Posterior vena cava (tissue), 2 donors: ENCODE results near the gene MRPL34. TPM values are rescaled to one million over a fixed set of nuclear protein-coding genes. Genes with fewer than 3 reads are reported as not detected.

Experiments used
- DNase-seq: peaks from one replicate; pipeline ENCODE4 v3.0.0-alpha.2; 2020; ENCODE audit warnings: low spot score
- intact Hi-C, 2 donors: fragments of 100-400 bp; cut with DNase I; formaldehyde crosslinking; loops; one replicate each; pipeline versions ENCODE4 v1.14.1 to v1.14.2; 2022 to 2023
- total RNA-seq, 2 donors: library from RNA; stranded (reverse); fragmentation: NEBNext Ultra II Directional; extraction: Animal tissue kit (Norgen Biotek cat#: 25700); gene quantifications; one replicate each; pipeline ENCODE4 v1.2.1, GENCODE V29; 2021
- donor health status: DM: yes; HTN: yes; CAD: no.
- donor health status: DM: yes; HTN: yes; CAD: no.

Gene MRPL34
- total RNA-seq, 2 donors from 2014 or later = 52.2 to 54.6 TPM

- intact Hi-C loops = no loop called here
Measured at GRCh38 chr19:17352608-17353280, 47.1 kb downstream of the MRPL34 start.

GRCh38 chr19:17353386-17353785, 47.7 kb downstream of the MRPL34 start:
- intact Hi-C loops = no loop called here
- DNase-seq = no peak

More at GRCh38 chr19:17352608-17353280, 47.1 kb downstream of the MRPL34 start:
- DNase-seq = no peak

Other genes starting within 250 kb of the MRPL34 start
- 1 to 10 TPM; 4.2 to 4.8 TPM for gene HAUS8, start 230.4 kb upstream of the MRPL34 start, total RNA-seq
- gene MYO9B, start 230.1 kb upstream of the MRPL34 start, total RNA-seq = 100 to 1,000 TPM; 103 to 106 TPM
- 10 to 100 TPM; 16.4 to 17.6 TPM for gene USE1, start 90.5 kb upstream of the MRPL34 start, total RNA-seq
- gene OCEL1, start 79.6 kb upstream of the MRPL34 start, total RNA-seq = 10 to 100 TPM; 14.8 to 18.0 TPM
- 10 to 100 TPM; 21.2 to 22.8 TPM for gene NR2F6, start 60.0 kb upstream of the MRPL34 start, total RNA-seq
- 1 to 10 TPM; 4.8 to 5.7 TPM for gene USHBP1, start 41.1 kb upstream of the MRPL34 start, total RNA-seq
- 10 to 100 TPM; 62.9 to 64.6 TPM for gene BABAM1, start 38.4 kb upstream of the MRPL34 start, total RNA-seq
- under 1 TPM; 0.14 to 0.19 TPM for gene ANKLE1, start 24.0 kb upstream of the MRPL34 start, total RNA-seq
- 1 to 10 TPM; 7.4 to 7.8 TPM for gene ABHD8, start 2.4 kb upstream of the MRPL34 start, total RNA-seq
- gene DDA1, start 3.7 kb downstream of the MRPL34 start, total RNA-seq = 10 to 100 TPM; 30.7 to 33.9 TPM
- 10 to 100 TPM in 1 of 2 donors, 1 to 10 TPM in 1; 9.8 to 10.0 TPM for gene ANO8, start 29.0 kb downstream of the MRPL34 start, total RNA-seq
- gene GTPBP3, start 31.7 kb downstream of the MRPL34 start, total RNA-seq = 10 to 100 TPM; 12.7 to 15.8 TPM
- gene PLVAP, start 71.5 kb downstream of the MRPL34 start, total RNA-seq = 100 to 1,000 TPM; 151 to 181 TPM
- gene CCDC194, start 88.3 kb downstream of the MRPL34 start, total RNA-seq = under 1 TPM in 1 of 2 donors, not detected in 1; 0.52 TPM
- gene BST2, start 99.8 kb downstream of the MRPL34 start, total RNA-seq = 10 to 100 TPM; 37.8 to 82.9 TPM
- gene MVB12A, start 114.2 kb downstream of the MRPL34 start, total RNA-seq = 10 to 100 TPM; 24.4 to 30.3 TPM
- under 1 TPM; 0.14 to 0.46 TPM for gene TMEM221, start 142.8 kb downstream of the MRPL34 start, total RNA-seq
- not detected for gene NXNL1, start 155.1 kb downstream of the MRPL34 start, total RNA-seq
- gene SLC27A1, start 164.7 kb downstream of the MRPL34 start, total RNA-seq = 10 to 100 TPM; 11.1 to 14.4 TPM
- 10 to 100 TPM; 39.8 to 48.7 TPM for gene PGLS, start 205.8 kb downstream of the MRPL34 start, total RNA-seq
- 10 to 100 TPM; 69.1 to 86.7 TPM for gene COLGALT1, start 249.8 kb downstream of the MRPL34 start, total RNA-seq